HCT116 (cell line): ENCODE results near the gene GLCE. TPM values are rescaled to one million over a fixed set of nuclear protein-coding genes. Genes with fewer than 3 reads are reported as not detected.

Experiments
- ATAC-seq: fragments of 200-7000 bp; cut with Tn5 transposase; 2 replicates; pipeline ENCODE4 v1.9.1; 2020; ENCODE audit warnings: mild to moderate bottlenecking, moderate library complexity
- BruUV-seq: library from RNA; stranded (reverse); fragments of 400-500 nt; replicated peaks from 2 replicates; lab custom pipeline; 2021; lab: Mats Ljungman, UMichigan
- CTCF ChIA-PET: fragments of 300-600 bp; sonication (Branson Sonifier 250); formaldehyde crosslinking; loops from one replicate; lab custom pipeline; 2021; ENCODE audit warnings: antibody characterized with exemption; lab: Charles Lee
- POLR2A ChIA-PET: fragments of 300-600, 350-600 bp; sonication (Branson Sonifier 250); formaldehyde crosslinking; loops from one replicate; lab custom pipeline; 2021; ENCODE audit warnings: antibody characterized with exemption; lab: Charles Lee
- RAD21 ChIA-PET, 2 experiments: fragments of 300-600 bp; sonication (Branson Sonifier 250); formaldehyde crosslinking; loops; one replicate each; lab custom pipeline; 2023; ENCODE audit warnings: low total read pairs in 2 of 2; ENCODE audit not compliant: uncharacterized antibody in 2 of 2, unreplicated experiment in 2 of 2, low non-redundant PET in 1 of 2; lab: Charles Lee
- DNase-seq: peaks from one replicate; pipeline ENCODE4 v3.0.0-alpha.2; 2010; ENCODE audit warnings: low read depth, low spot score
- H2AFZ ChIP-seq: fragments of 200-600 bp; shearing (Covaris generic), sonication (generic); 2 replicates; pipeline ENCODE4 v1.6.1; 2017; ENCODE audit warnings: low read depth, mixed run types, mixed read lengths, antibody characterized with exemption, low read length; ENCODE audit not compliant: poor library complexity, severe bottlenecking
- H3K27ac ChIP-seq: 2 replicates; pipeline ENCODE4 v1.5.1; 2012; ENCODE audit warnings: low read depth, low read length
- H3K27me3 ChIP-seq: fragments of 200-600 bp; sonication (generic); 2 replicates; pipeline ENCODE4 v1.6.1; 2016; ENCODE audit warnings: mixed run types, low read length, mixed read lengths; ENCODE audit not compliant: insufficient read depth
- H3K36me3 ChIP-seq, 2 experiments: fragments of 200-500 bp in 1 of 2; fragments of 200-600 bp in 1 of 2; sonication (Bioruptor generic) in 1 of 2; sonication (generic) in 1 of 2; 2 replicates each; pipeline versions ENCODE4 v1.5.1 to v1.6.1; 2014 to 2016; ENCODE audit warnings: low read length in 2 of 2, inconsistent platforms in 1 of 2, mixed read lengths in 1 of 2, mixed run types in 1 of 2; ENCODE audit not compliant: insufficient read depth in 2 of 2, control insufficient read depth in 1 of 2
- H3K4me1 ChIP-seq, 2 experiments: fragments of 200-600 bp in 1 of 2; sonication (generic) in 1 of 2; 2 replicates each; pipeline versions ENCODE4 v1.5.1 to v1.6.1; 2012 to 2017; ENCODE audit warnings: low read length in 2 of 2, inconsistent platforms in 1 of 2, mild to moderate bottlenecking in 1 of 2, mixed read lengths in 1 of 2, mixed run types in 1 of 2, moderate library complexity in 1 of 2; ENCODE audit not compliant: insufficient read depth in 2 of 2, control insufficient read depth in 1 of 2
- H3K4me2 ChIP-seq: fragments of 200-600 bp; sonication (generic); 2 replicates; pipeline ENCODE4 v1.6.1; 2017; ENCODE audit warnings: mixed run types, low read length, mixed read lengths
- H3K4me3 ChIP-seq, 2 experiments: fragments of 200-600 bp in 1 of 2; sonication (generic) in 1 of 2; replicated peaks in 1 of 2; 2 replicates each; pipeline ENCODE4 v1.5.1; 2011 to 2016; ENCODE audit warnings: low read length in 2 of 2, control low read depth in 1 of 2, low read depth in 1 of 2, mild to moderate bottlenecking in 1 of 2, mixed read lengths in 1 of 2, mixed run types in 1 of 2
- H3K79me2 ChIP-seq: fragments of 200-600 bp; sonication (generic); 2 replicates; pipeline ENCODE4 v1.6.1; 2017; ENCODE audit warnings: mild to moderate bottlenecking, mixed run types, low read length, moderate library complexity, mixed read lengths; ENCODE audit not compliant: insufficient read depth
- H3K9ac ChIP-seq: fragments of 200-600 bp; sonication (generic); 2 replicates; pipeline ENCODE4 v1.6.1; 2016; ENCODE audit warnings: low read length, mixed read lengths
- H3K9me2 ChIP-seq: fragments of 200-600 bp; sonication (generic), shearing (Covaris generic); 2 replicates; pipeline ENCODE4 v1.6.1; 2017; ENCODE audit warnings: mixed run types, mild to moderate bottlenecking, moderate library complexity; ENCODE audit not compliant: insufficient read depth
- H3K9me3 ChIP-seq, 2 experiments: fragments of 200-500 bp in 1 of 2; fragments of 200-600 bp in 1 of 2; sonication (Bioruptor generic) in 1 of 2; sonication (generic) in 1 of 2; 2 replicates each; pipeline ENCODE4 v1.6.1; 2014 to 2017; ENCODE audit warnings: low read length in 2 of 2, mixed read lengths in 2 of 2, inconsistent platforms in 1 of 2, low read depth in 1 of 2, mild to moderate bottlenecking in 1 of 2, mixed run types in 1 of 2, moderate library complexity in 1 of 2; ENCODE audit not compliant: control insufficient read depth in 1 of 2, insufficient read depth in 1 of 2
- H4K20me1 ChIP-seq: fragments of 200-600 bp; sonication (generic), shearing (Covaris generic); 2 replicates; pipeline ENCODE4 v1.6.1; 2017; ENCODE audit warnings: mixed run types, mild to moderate bottlenecking, moderate library complexity; ENCODE audit not compliant: insufficient read depth
- CBX3 ChIP-seq: IDR thresholded peaks from 2 replicates; pipeline ENCODE4 v1.6.1; 2012; ENCODE audit warnings: low read depth
- CEBPB ChIP-seq: IDR thresholded peaks from 2 replicates; pipeline ENCODE4 v1.6.1; 2012; ENCODE audit warnings: low read depth
- EGR1 ChIP-seq: IDR thresholded peaks from 2 replicates; pipeline ENCODE4 v1.6.1; 2012; ENCODE audit warnings: low read depth
- ELF1 ChIP-seq: IDR thresholded peaks from 2 replicates; pipeline ENCODE4 v1.6.1; 2012; ENCODE audit warnings: low read depth, borderline replicate concordance
- EZH2 ChIP-seq: fragments of 200-600 bp; sonication (generic); IDR thresholded peaks from 2 replicates; pipeline ENCODE4 v1.6.1; 2017; ENCODE audit warnings: antibody characterized with exemption, mixed run types
- EZH2phosphoT487 ChIP-seq: fragments of 200-600 bp; IDR thresholded peaks from 2 replicates; pipeline ENCODE4 v1.6.1; 2018; ENCODE audit warnings: antibody characterized with exemption, borderline replicate concordance
- JUND ChIP-seq: IDR thresholded peaks from 2 replicates; pipeline ENCODE4 v1.6.1; 2012
- POLR2AphosphoS5 ChIP-seq: IDR thresholded peaks from 2 replicates; pipeline ENCODE4 v1.6.1; 2011; ENCODE audit warnings: mild to moderate bottlenecking, low read depth, low read length, moderate library complexity
- RAD21 ChIP-seq: IDR thresholded peaks from 2 replicates; pipeline ENCODE4 v1.6.1; 2012; ENCODE audit warnings: low read depth, mild to moderate bottlenecking
- SRF ChIP-seq: IDR thresholded peaks from 2 replicates; pipeline ENCODE4 v1.6.1; 2012; ENCODE audit warnings: low read depth
- ZFX ChIP-seq: fragments of 450-650 bp; IDR thresholded peaks from 2 replicates; pipeline ENCODE4 v1.6.1; 2017
- intact Hi-C: fragments of 100-400 bp; cut with micrococcal nuclease; formaldehyde crosslinking; loops from 2 replicates; pipeline ENCODE4 v1.10.0; 2022
- total RNA-seq: library from RNA; stranded (reverse); gene quantifications from one replicate; pipeline ENCODE4 v1.2.1, GENCODE V29; 2021; ENCODE audit not compliant: unreplicated experiment
- TF ChIP-seq, protein P1 (sequence below): IDR thresholded peaks from 2 replicates; pipeline ENCODE4 v1.6.1; 2012
- TF ChIP-seq, protein P2 (sequence below): IDR thresholded peaks from 2 replicates; pipeline ENCODE4 v1.6.1; 2011; ENCODE audit warnings: mild to moderate bottlenecking, low read length, moderate library complexity; ENCODE audit not compliant: insufficient replicate concordance; ENCODE audit errors: extremely low read depth
- TF ChIP-seq, protein P3 (sequence below): IDR thresholded peaks from 2 replicates; pipeline ENCODE4 v1.6.1; 2012

The GLCE gene
- total RNA-seq, 1 experiment from 2014 or later: 22.2 TPM

DNA sequence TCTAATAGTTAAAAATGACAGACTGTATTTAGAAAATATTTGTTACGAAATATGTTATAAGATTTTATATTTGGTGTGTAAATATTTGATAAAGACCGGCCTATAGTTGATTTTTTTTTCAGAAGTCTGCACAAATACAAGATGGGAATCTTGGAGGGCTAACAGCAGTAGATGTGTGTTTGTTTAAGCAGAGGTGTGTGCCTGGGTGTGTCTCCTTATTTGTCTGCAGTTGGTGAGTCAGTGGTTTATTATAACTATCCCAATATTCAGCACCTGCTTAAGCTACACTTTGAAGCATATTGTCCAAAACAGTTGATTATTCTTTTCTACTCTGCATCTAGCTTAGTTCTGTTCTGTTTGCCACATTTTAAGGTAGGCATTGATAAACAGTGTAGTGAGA, 12.4 kb downstream of the GLCE start:
- DNase-seq (no peak), ATAC-seq (peak; percentile 63)
- Histone ChIP-seq H3K9me3 (no peaks in the 10 kb centered on the region), H3K27ac (no peak overlapping the region), H3K9me2 (no peaks in the 10 kb centered on the region), H3K9ac (no peak overlapping the region), H4K20me1 (no peaks in the 10 kb centered on the region), H3K79me2 (peaks cover 23% of the 10 kb centered on the region), H3K36me3 (no peaks in the 10 kb centered on the region), H3K4me3 (no peak overlapping the region), H3K4me1 (peaks cover 12 to 19% of the 10 kb centered on the region in 2 experiments), H3K4me2 (peak overlapping the region; percentile 27), H3K27me3 (no peaks in the 10 kb centered on the region), H2AFZ (no peak overlapping the region)
- RAD21 ChIA-PET: no interaction called here
- BruUV-seq: no TSS peak
- POLR2A ChIA-PET: interaction anchor here (2.1 kb wide), 1 partner anchor 12 kb away, joined by 9 read pairs; the partner anchor contains the start of gene GLCE
- TF ChIP-seq RAD21 (no peak), JUND (no peak), SRF (no peak), EGR1 (no peak), POLR2AphosphoS5 (no peak), EZH2phosphoT487 (no peak), ELF1 (no peak), CEBPB (no peak), EZH2 (no peak), ZFX (no peak), CBX3 (no peak)
- TF ChIP-seq, protein P1, sequence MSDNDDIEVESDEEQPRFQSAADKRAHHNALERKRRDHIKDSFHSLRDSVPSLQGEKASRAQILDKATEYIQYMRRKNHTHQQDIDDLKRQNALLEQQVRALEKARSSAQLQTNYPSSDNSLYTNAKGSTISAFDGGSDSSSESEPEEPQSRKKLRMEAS: no peak
- TF ChIP-seq, protein P2, sequence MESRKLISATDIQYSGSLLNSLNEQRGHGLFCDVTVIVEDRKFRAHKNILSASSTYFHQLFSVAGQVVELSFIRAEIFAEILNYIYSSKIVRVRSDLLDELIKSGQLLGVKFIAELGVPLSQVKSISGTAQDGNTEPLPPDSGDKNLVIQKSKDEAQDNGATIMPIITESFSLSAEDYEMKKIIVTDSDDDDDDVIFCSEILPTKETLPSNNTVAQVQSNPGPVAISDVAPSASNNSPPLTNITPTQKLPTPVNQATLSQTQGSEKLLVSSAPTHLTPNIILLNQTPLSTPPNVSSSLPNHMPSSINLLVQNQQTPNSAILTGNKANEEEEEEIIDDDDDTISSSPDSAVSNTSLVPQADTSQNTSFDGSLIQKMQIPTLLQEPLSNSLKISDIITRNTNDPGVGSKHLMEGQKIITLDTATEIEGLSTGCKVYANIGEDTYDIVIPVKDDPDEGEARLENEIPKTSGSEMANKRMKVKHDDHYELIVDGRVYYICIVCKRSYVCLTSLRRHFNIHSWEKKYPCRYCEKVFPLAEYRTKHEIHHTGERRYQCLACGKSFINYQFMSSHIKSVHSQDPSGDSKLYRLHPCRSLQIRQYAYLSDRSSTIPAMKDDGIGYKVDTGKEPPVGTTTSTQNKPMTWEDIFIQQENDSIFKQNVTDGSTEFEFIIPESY: no peak
- TF ChIP-seq, protein P3, sequence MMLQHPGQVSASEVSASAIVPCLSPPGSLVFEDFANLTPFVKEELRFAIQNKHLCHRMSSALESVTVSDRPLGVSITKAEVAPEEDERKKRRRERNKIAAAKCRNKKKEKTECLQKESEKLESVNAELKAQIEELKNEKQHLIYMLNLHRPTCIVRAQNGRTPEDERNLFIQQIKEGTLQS: no peak
- CTCF ChIA-PET: no interaction called here
- intact Hi-C loops: no loop called here
